HepG2 (cell line): ENCODE measurements around the gene CYBC1. TPM values are rescaled to one million over a fixed set of nuclear protein-coding genes. Genes with fewer than 3 reads are reported as not detected.

Experiments used
- ERF ChIP-seq: IDR thresholded peaks from 2 replicates; pipeline ENCODE4 v1.6.1; 2018; ENCODE audit warnings: missing biosample characterization, missing genetic modification reagents
- FOSL1 ChIP-seq: sonication (generic); formaldehyde crosslinking; IDR thresholded peaks from 2 replicates; pipeline ENCODE4 v1.9.0; 2021; ENCODE audit warnings: missing genetic modification reagents, borderline replicate concordance
- FOXK1 ChIP-seq: sonication (generic); formaldehyde crosslinking; IDR thresholded peaks from 2 replicates; pipeline ENCODE4 v1.4.0; 2020; ENCODE audit warnings: low read depth, missing genetic modification reagents, borderline replicate concordance
- FOXM1 ChIP-seq: sonication (generic); formaldehyde crosslinking; IDR thresholded peaks from 2 replicates; pipeline ENCODE4 v1.5.0; 2020; ENCODE audit warnings: missing genetic modification reagents
- GATAD1 ChIP-seq: IDR thresholded peaks from 2 replicates; pipeline ENCODE4 v1.6.1; 2016; ENCODE audit warnings: missing genetic modification reagents, missing compliant biosample characterization
- GPN1 ChIP-seq: sonication (generic); formaldehyde crosslinking; IDR thresholded peaks from 2 replicates; pipeline ENCODE4 v1.5.1; 2020; ENCODE audit warnings: missing genetic modification reagents, borderline replicate concordance
- HOMEZ ChIP-seq: IDR thresholded peaks from 2 replicates; pipeline ENCODE4 v1.6.1; 2016; ENCODE audit warnings: low read depth
- KLF11 ChIP-seq: IDR thresholded peaks from 2 replicates; pipeline ENCODE4 v1.6.1; 2016; ENCODE audit warnings: missing compliant biosample characterization
- MED1 ChIP-seq: sonication (generic); formaldehyde crosslinking; IDR thresholded peaks from 2 replicates; pipeline ENCODE4 v1.4.0; 2020; ENCODE audit warnings: missing genetic modification reagents
- MLLT10 ChIP-seq: sonication (generic); formaldehyde crosslinking; IDR thresholded peaks from 2 replicates; pipeline ENCODE4 v1.4.0; 2020; ENCODE audit warnings: missing genetic modification reagents
- NBN ChIP-seq: fragments of 450-650 bp; conservative IDR thresholded peaks from 2 replicates; pipeline ENCODE4 v1.6.1; 2017
- NR2F6 ChIP-seq, 2 experiments: IDR thresholded peaks; 2 replicates each; pipeline ENCODE4 v1.6.1; 2016; ENCODE audit warnings: antibody characterized with exemption in 1 of 2, mild to moderate bottlenecking in 1 of 2
- PBX3 ChIP-seq: sonication (generic); formaldehyde crosslinking; IDR thresholded peaks from 2 replicates; pipeline ENCODE4 v1.8.1; 2023; ENCODE audit warnings: missing genetic modification reagents, inconsistent platforms, borderline replicate concordance
- PHF20 ChIP-seq: sonication (generic); formaldehyde crosslinking; IDR thresholded peaks from 2 replicates; pipeline ENCODE4 v1.5.0; 2020; ENCODE audit warnings: mild to moderate bottlenecking, missing genetic modification reagents
- RAD21 ChIP-seq: fragments of 450-650 bp; formaldehyde crosslinking; IDR thresholded peaks from 2 replicates; pipeline ENCODE4 v1.5.0; 2020; ENCODE audit warnings: mild to moderate bottlenecking
- RBM22 ChIP-seq: fragments of 200-400 bp; formaldehyde crosslinking; optimal IDR thresholded peaks from 2 replicates; pipeline ENCODE3; 2017; ENCODE audit warnings: mild to moderate bottlenecking, low read length, moderate library complexity
- SMAD1 ChIP-seq: sonication (generic); formaldehyde crosslinking; IDR thresholded peaks from 2 replicates; pipeline ENCODE4 v1.4.0; 2020; ENCODE audit warnings: missing genetic modification reagents, low read depth, mild to moderate bottlenecking, borderline replicate concordance
- STAT5B ChIP-seq: sonication (generic); formaldehyde crosslinking; IDR thresholded peaks from 2 replicates; pipeline ENCODE4 v1.4.0; 2020; ENCODE audit warnings: missing genetic modification reagents
- THAP7 ChIP-seq: sonication (generic); formaldehyde crosslinking; IDR thresholded peaks from 2 replicates; pipeline ENCODE4 v1.8.1; 2023; ENCODE audit warnings: mild to moderate bottlenecking, missing genetic modification reagents
- ZFP1 ChIP-seq: IDR thresholded peaks from 2 replicates; pipeline ENCODE4 v1.6.1; 2016
- ZKSCAN1 ChIP-seq: fragments of 150-350 bp; IDR thresholded peaks from 2 replicates; pipeline ENCODE4 v1.6.1; 2014; ENCODE audit warnings: low read length
- ZNF20 ChIP-seq: sonication (generic); formaldehyde crosslinking; IDR thresholded peaks from 2 replicates; pipeline ENCODE4 v1.4.0; 2020; ENCODE audit warnings: mild to moderate bottlenecking, moderate library complexity, missing genetic modification reagents
- ZNF251 ChIP-seq: sonication (generic); formaldehyde crosslinking; IDR thresholded peaks from 2 replicates; pipeline ENCODE4 v1.9.0; 2021; ENCODE audit warnings: mild to moderate bottlenecking, missing genetic modification reagents
- ZNF296 ChIP-seq: sonication (generic); formaldehyde crosslinking; conservative IDR thresholded peaks from 2 replicates; pipeline ENCODE4 v1.5.0; 2020; ENCODE audit warnings: mild to moderate bottlenecking, missing genetic modification reagents
- ZNF703 ChIP-seq: sonication (generic); formaldehyde crosslinking; IDR thresholded peaks from 2 replicates; pipeline ENCODE4 v1.5.1; 2020; ENCODE audit warnings: missing genetic modification reagents, mild to moderate bottlenecking, moderate library complexity, borderline replicate concordance
- ZNF704 ChIP-seq: sonication (generic); formaldehyde crosslinking; IDR thresholded peaks from 2 replicates; pipeline ENCODE4 v1.8.1; 2023; ENCODE audit warnings: mild to moderate bottlenecking, inconsistent platforms, moderate library complexity, missing genetic modification reagents, borderline replicate concordance
- ZNF891 ChIP-seq: sonication (generic); formaldehyde crosslinking; IDR thresholded peaks from 2 replicates; pipeline ENCODE4 v1.5.0; 2020; ENCODE audit warnings: mild to moderate bottlenecking, missing genetic modification reagents
- polyA plus RNA-seq, 8 experiments: library from polyadenylated mRNA; depleted of rRNA in 3 of 8; stranded (reverse) in 7 of 8; unstranded in 1 of 8; fragments of >200 nt; fragmentation: Illumina TruSeq in 4 of 8; extraction: Trizol in 4 of 8; gene quantifications; 2 replicates each; pipeline versions ENCODE4 v1.2.1 to v1.2.3, GENCODE V29; 2011 to 2016; ENCODE audit warnings: low read depth in 4 of 8, missing spikeins in 1 of 8, mixed read lengths in 1 of 8; ENCODE audit not compliant: insufficient read depth in 1 of 8
- total RNA-seq, 5 experiments: library from RNA; depleted of rRNA; stranded (reverse); fragments of >200 nt; fragmentation: Illumina TruSeq; extraction: Trizol; gene quantifications; 2 replicates each; pipeline ENCODE4 v1.2.3, GENCODE V29; 2016; ENCODE audit warnings: low read depth in 1 of 5

CYBC1 gene
- total and polyA plus RNA-seq, 2 of the 13 experiments (the other 11 are each of a cell fraction or from before 2014, with no cell fraction given) = 43.4 to 44.1 TPM

- TF ChIP-seq ZFP1 (0 out of 2 replicates have a peak, but pooled peaks have one; percentile 6), ZKSCAN1 (no peak), GPN1 (CRISPR knock-in tag) (no peak), RAD21 (CRISPR knock-in tag) (peak; percentile 84), GATAD1 (CRISPR knock-in tag) (peak; percentile 89), PHF20 (peak; percentile 86), ZNF891 (CRISPR knock-in tag) (peak; percentile 91; the same call in 1 of the 2 replicates), THAP7 (CRISPR knock-in tag) (peak; percentile 94), ERF (peak; percentile 96), FOXK1 (CRISPR knock-in tag) (peak; percentile 78; the same call in 1 of the 2 replicates), STAT5B (peak; percentile 50; the same call in 1 of the 2 replicates), ZNF296 (CRISPR knock-in tag) (0 out of 2 replicates have a peak, but pooled peaks have one; percentile 52), HOMEZ (CRISPR knock-in tag) (no peak; the same call in none of the 2 replicates), FOSL1 (CRISPR knock-in tag) (no peak), FOXM1 (no peak), MLLT10 (no peak), ZNF251 (CRISPR knock-in tag) (peak; percentile 64; the same call in 1 of the 2 replicates), KLF11 (CRISPR knock-in tag) (0 out of 2 replicates have a peak, but pooled peaks have one; percentile 14), RBM22 (peak; percentile 63), MED1 (CRISPR knock-in tag) (peak; percentile 74), NR2F6 (IDR thresholded peaks at IDR 0.05) (no peak), NR2F6 (CRISPR knock-in tag; IDR thresholded peaks at IDR 0.05) (no peak), NBN (no peak), PBX3 (0 out of 2 replicates have a peak, but pooled peaks have one; percentile 56), SMAD1 (CRISPR knock-in tag) (0 out of 2 replicates have a peak, but pooled peaks have one; percentile 71), ZNF703 (CRISPR knock-in tag) (peak; percentile 84; the same call in 1 of the 2 replicates), ZNF20 (peak; percentile 96), ZNF704 (CRISPR knock-in tag) (peak; percentile 97)
Measured at GRCh38 chr17:82458179-82458884, 7.8 kb upstream of the CYBC1 start, which contains the start of gene NARF (continued).
